Endodermal cell (in vitro differentiated cells): Measurements from ENCODE around the gene RBMS3. TPM values are rescaled to one million over a fixed set of nuclear protein-coding genes. Genes with fewer than 3 reads are reported as not detected.

Source experiments
- DNase-seq: peaks from one replicate; pipeline ENCODE4 v3.0.0-alpha.2; 2017
- H3K27ac ChIP-seq: 2 replicates; pipeline ENCODE4 v1.5.1; 2013; ENCODE audit warnings: mild to moderate bottlenecking, low read depth, low read length, moderate library complexity
- H3K27me3 ChIP-seq: 2 replicates; pipeline ENCODE4 v1.6.1; 2013; ENCODE audit warnings: mild to moderate bottlenecking, low read length, moderate library complexity; ENCODE audit not compliant: insufficient read depth, control insufficient read depth, poor library complexity, severe bottlenecking
- H3K36me3 ChIP-seq: 2 replicates; pipeline ENCODE4 v1.7.0; 2013; ENCODE audit warnings: mild to moderate bottlenecking, low read length, moderate library complexity; ENCODE audit not compliant: control insufficient read depth, insufficient read depth
- H3K4me1 ChIP-seq: one replicate; pipeline ENCODE4 v1.7.0; 2013; ENCODE audit warnings: low read length; ENCODE audit not compliant: control insufficient read depth, insufficient read depth
- H3K4me3 ChIP-seq: 2 replicates; pipeline ENCODE4 v1.5.1; 2013; ENCODE audit warnings: mild to moderate bottlenecking, low read length, moderate library complexity
- H3K9ac ChIP-seq: 2 replicates; pipeline ENCODE4 v1.6.1; 2013; ENCODE audit warnings: mild to moderate bottlenecking, low read length, moderate library complexity; ENCODE audit not compliant: poor library complexity, severe bottlenecking; ENCODE audit errors: extremely low read depth
- H3K9me3 ChIP-seq: 2 replicates; pipeline ENCODE4 v1.6.1; 2013; ENCODE audit warnings: mild to moderate bottlenecking, low read length, moderate library complexity; ENCODE audit not compliant: control insufficient read depth
- H3K27ac Mint-ChIP-seq: 2 replicates; pipeline ENCODE4 v1.8.0; 2020; ENCODE audit warnings: mixed read lengths
- H3K27me3 Mint-ChIP-seq: 2 replicates; pipeline ENCODE4 v1.8.0; 2021; ENCODE audit warnings: mild to moderate bottlenecking, mixed read lengths; ENCODE audit not compliant: insufficient read depth
- H3K36me3 Mint-ChIP-seq: 2 replicates; pipeline ENCODE4 v1.8.0; 2020; ENCODE audit warnings: low read depth, mixed read lengths
- H3K4me1 Mint-ChIP-seq: 2 replicates; pipeline ENCODE4 v1.8.0; 2020; ENCODE audit warnings: mixed read lengths
- H3K4me3 Mint-ChIP-seq: 2 replicates; pipeline ENCODE4 v1.8.0; 2020; ENCODE audit warnings: mild to moderate bottlenecking, moderate library complexity, mixed read lengths
- H3K9me3 Mint-ChIP-seq: 2 replicates; pipeline ENCODE4 v1.8.0; 2020; ENCODE audit warnings: mild to moderate bottlenecking, mixed read lengths
- CTCF ChIP-seq: fragments of 200-600 bp; sonication (generic); conservative IDR thresholded peaks from 2 replicates; pipeline ENCODE4 v1.5.0; 2021; ENCODE audit warnings: antibody characterized with exemption, mild to moderate bottlenecking
- WGBS, 2 experiments: methylation state at CpG; one replicate each; pipeline versions ENCODE4 v1.1.5 to v1.1.7; 2013; ENCODE audit warnings: missing lambda C conversion rate in 2 of 2, mixed read lengths in 1 of 2; ENCODE audit not compliant: insufficient coverage in 1 of 2, insufficient read length in 1 of 2; 5-methylcytosine and 5-hydroxymethylcytosine counted together
- total RNA-seq, 2 donors: library from RNA; stranded (reverse); fragmentation: NEBNext Ultra II Directional in 1 of 2; extraction: Animal tissue kit (Norgen Biotek cat#: 25700) in 1 of 2; gene quantifications; 2 replicates in 1 of 2; 3 replicates in 1 of 2; pipeline ENCODE4 v1.2.1, GENCODE V29; 2021

Gene RBMS3
- total RNA-seq, 2 donors from 2014 or later = 2.0 to 7.3 TPM

- Mint-ChIP-seq H3K4me1 (peaks cover 12% of the 10 kb centered on the region), H3K9me3 (no peaks in the 10 kb centered on the region), H3K36me3 (no peaks in the 10 kb centered on the region), H3K27me3 (no peaks in the 10 kb centered on the region), H3K27ac (no peak overlapping the region), H3K4me3 (no peak overlapping the region)
- Histone ChIP-seq H3K27me3 (no peaks in the 10 kb centered on the region), H3K36me3 (no peaks in the 10 kb centered on the region), H3K4me3 (no peak overlapping the region), H3K9ac (no peak overlapping the region), H3K27ac (no peak overlapping the region), H3K9me3 (no peaks in the 10 kb centered on the region), H3K4me1 (no peaks in the 10 kb centered on the region)
- WGBS, 2 experiments = 100% methylated on average over 1 of the region's 1 CpG; no CpG with 5 or more reads in 1 of the 2 experiments
- TF ChIP-seq CTCF = no peak
- no peak for DNase-seq
Observed at GRCh38 chr3:29646043-29646442, 365.2 kb downstream of the RBMS3 start.

- Mint-ChIP-seq H3K27ac (no peak overlapping the region), H3K36me3 (no peaks in the 10 kb centered on the region)
- 91 to 92% methylated on average over 5 to 6 of the region's 6 CpGs for WGBS, 2 experiments
Observed at GRCh38 chr3:29649815-29650547, 369.1 kb downstream of the RBMS3 start.

GRCh38 chr3:29653680-29654079, 372.8 kb downstream of the RBMS3 start:
- Mint-ChIP-seq H3K4me3 (no peak overlapping the region), H3K9me3 (no peaks in the 10 kb centered on the region), H3K36me3 (no peaks in the 10 kb centered on the region), H3K27ac (no peak overlapping the region), H3K4me1 (peaks cover 11% of the 10 kb centered on the region), H3K27me3 (no peaks in the 10 kb centered on the region)
- WGBS, 2 experiments = 75 to 87% methylated on average over 4 of the region's 4 CpGs
- H3K27ac ChIP-seq = no peak overlapping the region
- no peak for TF ChIP-seq CTCF
- H3K4me1 ChIP-seq = no peaks in the 10 kb centered on the region
- H3K4me3 ChIP-seq = no peak overlapping the region
- H3K9ac ChIP-seq = no peak overlapping the region
- no peaks in the 10 kb centered on the region for H3K27me3 ChIP-seq
- H3K9me3 ChIP-seq = no peaks in the 10 kb centered on the region
- no peaks in the 10 kb centered on the region for H3K36me3 ChIP-seq
- DNase-seq = no peak

More at GRCh38 chr3:29649815-29650547, 369.1 kb downstream of the RBMS3 start:
- Histone ChIP-seq H3K4me3 (no peak overlapping the region), H3K27ac (no peak overlapping the region), H3K9ac (no peak overlapping the region), H3K27me3 (no peaks in the 10 kb centered on the region), H3K9me3 (no peaks in the 10 kb centered on the region), H3K4me1 (no peaks in the 10 kb centered on the region), H3K36me3 (no peaks in the 10 kb centered on the region)
- no peaks in the 10 kb centered on the region for H3K9me3 Mint-ChIP-seq
- TF ChIP-seq CTCF = no peak
- DNase-seq = no peak
- H3K4me3 Mint-ChIP-seq = no peak overlapping the region
- peaks cover 9% of the 10 kb centered on the region for H3K4me1 Mint-ChIP-seq
- H3K27me3 Mint-ChIP-seq = no peaks in the 10 kb centered on the region
